PC-9 (cell line): ENCODE results near the gene TAL1. TPM values are rescaled to one million over a fixed set of nuclear protein-coding genes. Genes with fewer than 3 reads are reported as not detected.
"Not testable (repeated sequence)": the region's sequence is repeated elsewhere in the genome, so short reads cannot be mapped to it uniquely, and the experiment has no call there.

Source experiments
- BruUV-seq: library from RNA; stranded (reverse); fragments of 400-500 nt; replicated peaks from 2 replicates; lab custom pipeline; 2021; lab: Mats Ljungman, UMichigan
- CTCF ChIA-PET: fragments of 300-600 bp; sonication (Branson Sonifier 250); formaldehyde crosslinking; loops from one replicate; lab custom pipeline; 2022; ENCODE audit warnings: antibody characterized with exemption; lab: Charles Lee
- POLR2A ChIA-PET: fragments of 300-600 bp; sonication (Branson Sonifier 250); formaldehyde crosslinking; loops from one replicate; lab custom pipeline; 2022; ENCODE audit warnings: antibody characterized with exemption; ENCODE audit not compliant: unreplicated experiment; lab: Charles Lee
- DNase-seq, 2 experiments: peaks; one replicate each; pipeline versions ENCODE4 v3.0.0 to v3.0.0-alpha.2; 2015 to 2022; ENCODE audit warnings: mixed read lengths in 1 of 2
- H2AFZ ChIP-seq: fragments of 200-600 bp; sonication (generic); 2 replicates; pipeline ENCODE4 v1.8.1; 2017; ENCODE audit warnings: antibody characterized with exemption
- H3F3A ChIP-seq: fragments of 200-600 bp; sonication (generic); 2 replicates; pipeline ENCODE4 v1.8.1; 2017; ENCODE audit warnings: antibody characterized with exemption, mild to moderate bottlenecking, low read depth; ENCODE audit not compliant: insufficient read depth
- H3K27ac ChIP-seq: fragments of 200-600 bp; sonication (generic); 2 replicates; pipeline ENCODE4 v1.6.1; 2016; ENCODE audit warnings: mixed run types
- H3K27me3 ChIP-seq: fragments of 200-600 bp; sonication (generic); 2 replicates; pipeline ENCODE4 v1.6.1; 2016; ENCODE audit warnings: low read depth, mixed run types; ENCODE audit not compliant: insufficient read depth
- H3K36me3 ChIP-seq: fragments of 200-600 bp; sonication (generic); 2 replicates; pipeline ENCODE4 v1.6.1; 2016; ENCODE audit warnings: low read depth, mixed run types
- H3K4me1 ChIP-seq: fragments of 200-600 bp; sonication (generic); replicated peaks from 2 replicates; pipeline ENCODE4 v1.6.1; 2016; ENCODE audit warnings: mixed run types; ENCODE audit not compliant: insufficient read depth
- H3K4me2 ChIP-seq: fragments of 200-600 bp; sonication (generic); 2 replicates; pipeline ENCODE4 v1.6.1; 2017; ENCODE audit warnings: mixed run types
- H3K4me3 ChIP-seq: fragments of 200-600 bp; sonication (generic); 2 replicates; pipeline ENCODE4 v1.6.1; 2016; ENCODE audit warnings: mixed run types
- H3K79me2 ChIP-seq: fragments of 200-600 bp; sonication (generic); 2 replicates; pipeline ENCODE4 v1.6.1; 2017; ENCODE audit warnings: low read depth, mixed run types
- H3K9me2 ChIP-seq: fragments of 200-600 bp; sonication (generic); 2 replicates; pipeline ENCODE4 v1.8.1; 2017; ENCODE audit warnings: mild to moderate bottlenecking; ENCODE audit not compliant: insufficient read depth
- H3K9me3 ChIP-seq: fragments of 200-600 bp; sonication (generic); 2 replicates; pipeline ENCODE4 v1.8.1; 2016; ENCODE audit warnings: low read depth; ENCODE audit not compliant: insufficient read depth
- H4K20me1 ChIP-seq: fragments of 200-600 bp; sonication (generic); 2 replicates; pipeline ENCODE4 v1.8.1; 2017; ENCODE audit not compliant: insufficient read depth
- CTCF ChIP-seq: fragments of 200-600 bp; sonication (generic); conservative IDR thresholded peaks from 2 replicates; pipeline ENCODE4 v1.6.1; 2017; ENCODE audit warnings: mixed run types, antibody characterized with exemption, mild to moderate bottlenecking, moderate library complexity
- EZH2 ChIP-seq: fragments of 200-600 bp; sonication (generic); IDR thresholded peaks from 2 replicates; pipeline ENCODE4 v1.8.0; 2017; ENCODE audit warnings: antibody characterized with exemption, low read depth
- intact Hi-C: fragments of 100-400 bp; cut with micrococcal nuclease; formaldehyde crosslinking; loops from one replicate; pipeline ENCODE4 v1.10.0; 2022; ENCODE audit not compliant: unreplicated experiment
- total RNA-seq: library from RNA; stranded (reverse); gene quantifications from 2 replicates; pipeline ENCODE4 v1.2.3, GENCODE V29; 2021

The TAL1 gene
- total RNA-seq, 1 experiment from 2014 or later: not detected

DNA sequence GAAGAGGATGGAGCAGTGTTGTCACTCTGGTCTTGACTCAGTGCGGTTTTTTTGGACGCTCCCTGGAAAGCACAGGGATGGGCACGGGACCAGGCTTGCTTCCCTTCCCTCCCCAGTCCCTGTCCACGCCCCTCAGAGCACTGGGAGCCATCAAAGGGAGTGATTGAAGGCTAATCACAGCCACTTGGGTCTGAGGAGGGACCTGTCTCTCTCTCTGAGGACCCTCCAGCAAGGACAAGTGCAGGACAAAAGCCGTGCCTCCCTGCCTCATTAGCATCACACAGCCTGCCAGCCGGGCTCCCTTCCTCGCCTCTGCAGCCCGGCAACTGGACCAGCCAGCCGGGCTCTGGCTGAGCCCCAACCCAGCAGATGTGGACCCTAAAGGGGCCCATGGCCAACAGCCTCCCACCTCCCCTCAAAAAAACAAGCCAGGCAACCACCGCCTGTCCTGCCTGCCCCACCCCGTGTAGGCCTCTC lies 23.6 kb downstream of the TAL1 start:
- Histone ChIP-seq H3K9me3 (no peaks in the 10 kb centered on the region), H3K79me2 (no peaks in the 10 kb centered on the region), H3F3A (no peaks in the 10 kb centered on the region), H2AFZ (no peak overlapping the region), H3K4me1 (no peaks in the 10 kb centered on the region), H3K36me3 (no peaks in the 10 kb centered on the region), H3K27me3 (no peaks in the 10 kb centered on the region), H3K4me3 (no peak overlapping the region), H3K27ac (no peak overlapping the region), H3K9me2 (no peaks in the 10 kb centered on the region), H4K20me1 (no peaks in the 10 kb centered on the region), H3K4me2 (no peak overlapping the region)
- BruUV-seq: no TSS peak
- TF ChIP-seq EZH2 (no peak), CTCF (no peak)
- intact Hi-C loops: no loop called here
- CTCF ChIA-PET: no interaction called here
- DNase-seq: no peak
- POLR2A ChIA-PET: no interaction called here

DNA sequence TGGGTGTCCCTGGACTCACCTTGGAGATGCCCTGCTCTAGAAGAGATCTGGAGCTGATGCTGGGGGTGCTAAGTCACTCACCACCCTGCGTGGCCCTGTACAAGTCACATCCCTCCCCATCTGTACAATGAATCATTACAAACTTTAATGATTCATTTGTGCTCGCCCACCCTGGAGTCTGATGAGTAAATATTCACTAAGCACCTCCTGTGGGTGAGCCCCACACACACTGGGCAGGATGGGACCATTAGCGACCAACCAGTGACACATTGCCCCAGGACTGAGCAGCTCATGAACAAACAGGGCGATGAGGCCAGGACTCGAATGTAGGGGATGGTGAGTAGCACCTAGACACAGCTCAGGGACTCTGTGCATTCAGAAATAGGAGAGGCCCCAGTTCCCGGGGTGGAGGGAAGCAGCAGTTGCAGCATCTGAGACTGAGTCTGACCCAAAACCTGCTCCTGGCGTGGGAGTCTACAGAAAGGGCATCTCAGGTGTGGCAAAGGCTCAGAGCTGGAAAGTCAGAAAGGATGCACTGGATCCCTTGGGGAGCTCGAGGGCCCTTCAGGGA lies 24.1 kb downstream of the TAL1 start:
- Histone ChIP-seq H3K9me2 (no peaks in the 10 kb centered on the region), H3K36me3 (no peaks in the 10 kb centered on the region), H3K79me2 (no peaks in the 10 kb centered on the region), H3K9me3 (no peaks in the 10 kb centered on the region), H3K27me3 (no peaks in the 10 kb centered on the region), H3K4me2 (no peak overlapping the region), H4K20me1 (no peaks in the 10 kb centered on the region), H3K27ac (no peak overlapping the region), H2AFZ (no peak overlapping the region), H3F3A (no peaks in the 10 kb centered on the region), H3K4me3 (no peak overlapping the region), H3K4me1 (no peaks in the 10 kb centered on the region)
- BruUV-seq: no TSS peak
- TF ChIP-seq CTCF (no peak), EZH2 (no peak)
- POLR2A ChIA-PET: no interaction called here
- intact Hi-C loops: no loop called here
- DNase-seq: no peak
- CTCF ChIA-PET: no interaction called here

- no peaks in the 10 kb centered on the region for H3K4me1 ChIP-seq
- ChIA-PET CTCF (no interaction called here), POLR2A (interaction anchor here (0.6 kb wide), 1 partner anchor 119 kb away, joined by 12 read pairs; no protein-coding TSS in a partner anchor)
- TF ChIP-seq CTCF: no peak
- no peak for TF ChIP-seq EZH2
- no TSS peak for BruUV-seq
- no peak overlapping the region for H3K27ac ChIP-seq
- H3K9me2 ChIP-seq: no peaks in the 10 kb centered on the region
- H3F3A ChIP-seq: no peaks in the 10 kb centered on the region
- intact Hi-C loops: no loop called here
- H4K20me1 ChIP-seq: no peaks in the 10 kb centered on the region
- no peak for DNase-seq
- H3K36me3 ChIP-seq: no peaks in the 10 kb centered on the region
- H3K9me3 ChIP-seq: no peaks in the 10 kb centered on the region
- H3K4me2 ChIP-seq: no peak overlapping the region
- no peaks in the 10 kb centered on the region for H3K27me3 ChIP-seq
- no peak overlapping the region for H2AFZ ChIP-seq
- no peak overlapping the region for H3K4me3 ChIP-seq
- H3K79me2 ChIP-seq: no peaks in the 10 kb centered on the region
Observed at GRCh38 chr1:47205918-47206317, 26.1 kb downstream of the TAL1 start.

DNA sequence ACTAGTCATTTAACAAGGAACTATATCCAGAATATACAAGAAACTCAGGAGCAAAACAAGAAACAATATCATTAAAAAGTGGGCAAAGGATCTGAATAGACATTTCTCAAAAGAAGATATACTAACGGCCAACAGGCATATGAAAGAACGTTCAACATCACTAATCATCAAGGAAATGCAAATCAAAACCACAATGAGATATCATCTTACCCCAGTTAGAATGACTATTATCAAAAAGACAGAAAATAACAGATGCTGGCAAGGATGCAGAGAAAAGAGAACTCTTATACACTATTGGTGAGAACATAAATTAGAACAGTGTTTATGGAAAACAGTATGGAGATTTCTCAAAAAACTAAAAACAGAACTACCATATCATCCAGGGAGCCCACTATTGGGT lies 28.5 kb downstream of the TAL1 start:
- CTCF ChIA-PET, H3F3A ChIP-seq, H3K4me1 ChIP-seq, H3K9me3 ChIP-seq, H3K27ac ChIP-seq, BruUV-seq, H3K36me3 ChIP-seq, H3K27me3 ChIP-seq, POLR2A ChIA-PET, H3K9me2 ChIP-seq, H3K4me2 ChIP-seq, DNase-seq, H4K20me1 ChIP-seq, H3K79me2 ChIP-seq, intact Hi-C loops, H3K4me3 ChIP-seq, H2AFZ ChIP-seq: not testable (repeated sequence)
